ENCODE results near the gene RNF144A.

RNF144A gene, protein sequence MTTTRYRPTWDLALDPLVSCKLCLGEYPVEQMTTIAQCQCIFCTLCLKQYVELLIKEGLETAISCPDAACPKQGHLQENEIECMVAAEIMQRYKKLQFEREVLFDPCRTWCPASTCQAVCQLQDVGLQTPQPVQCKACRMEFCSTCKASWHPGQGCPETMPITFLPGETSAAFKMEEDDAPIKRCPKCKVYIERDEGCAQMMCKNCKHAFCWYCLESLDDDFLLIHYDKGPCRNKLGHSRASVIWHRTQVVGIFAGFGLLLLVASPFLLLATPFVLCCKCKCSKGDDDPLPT

DNA sequence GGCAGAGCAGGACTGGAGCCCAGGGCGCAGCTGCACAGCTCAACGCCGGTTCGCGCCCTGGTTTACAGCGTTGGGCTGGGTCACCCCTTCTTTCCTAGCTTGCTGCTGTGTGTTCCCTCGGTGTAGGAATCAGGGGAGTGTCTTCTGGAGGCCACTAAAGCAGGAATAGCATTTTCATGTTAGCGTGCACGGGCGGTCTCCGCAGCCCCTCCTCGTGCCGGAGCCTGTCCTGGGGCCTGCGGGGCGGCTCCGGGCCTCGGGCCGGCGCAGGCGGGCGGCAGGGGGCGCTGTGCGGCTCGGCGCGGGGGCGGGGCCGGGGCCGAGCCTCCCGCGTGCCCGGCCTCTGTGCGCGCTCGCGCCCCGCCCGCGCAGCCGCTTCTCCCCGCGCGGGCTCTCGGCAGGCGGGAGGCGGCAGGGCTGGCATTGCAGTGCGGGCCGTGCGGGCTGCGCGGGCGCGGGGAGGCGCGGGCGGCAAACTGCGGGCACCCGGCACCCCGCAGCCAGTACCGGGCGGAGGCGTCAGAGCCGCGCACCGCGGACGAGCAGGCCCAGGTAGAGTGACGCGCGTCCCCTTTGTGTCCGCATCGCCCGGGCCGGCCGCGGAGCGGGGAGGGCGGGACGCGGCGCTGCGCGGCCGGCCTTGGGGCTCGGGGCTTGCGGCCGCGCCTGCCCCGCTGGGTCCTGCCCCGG lies at the start of gene RNF144A:
RNF144A (plus strand) TSS at position 342 of the 690 bp plus-strand sequence. CDS start 79,515 bp downstream, outside the sequence.
- peak in 40 of 42 donors; percentile 31 to 89 (median 80) for DNase-seq
- intact Hi-C loops (cut with DNase I) = no loop called here

DNA sequence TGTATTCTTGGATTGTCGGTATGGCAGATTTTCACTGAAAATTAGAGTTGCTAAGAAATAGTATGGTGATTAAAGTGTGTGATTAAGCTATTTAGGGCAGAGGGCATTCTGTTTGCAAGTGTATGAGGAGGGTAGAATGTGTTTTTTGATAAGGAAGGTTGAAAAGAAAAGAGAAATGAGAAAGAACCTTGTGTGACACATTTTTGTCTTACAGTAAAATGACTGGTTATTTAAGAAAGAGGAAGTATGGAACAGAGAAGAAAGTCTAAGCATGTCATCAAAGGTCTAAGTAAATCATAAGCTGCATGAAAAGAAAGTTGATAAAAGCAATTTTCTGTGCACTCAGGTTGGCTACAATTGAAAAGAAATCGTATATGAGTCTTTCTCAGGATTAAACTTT lies 44.8 kb upstream of the RNF144A start:
- intact Hi-C loops (cut with DNase I) = no loop called here
- no peak for DNase-seq

DNA sequence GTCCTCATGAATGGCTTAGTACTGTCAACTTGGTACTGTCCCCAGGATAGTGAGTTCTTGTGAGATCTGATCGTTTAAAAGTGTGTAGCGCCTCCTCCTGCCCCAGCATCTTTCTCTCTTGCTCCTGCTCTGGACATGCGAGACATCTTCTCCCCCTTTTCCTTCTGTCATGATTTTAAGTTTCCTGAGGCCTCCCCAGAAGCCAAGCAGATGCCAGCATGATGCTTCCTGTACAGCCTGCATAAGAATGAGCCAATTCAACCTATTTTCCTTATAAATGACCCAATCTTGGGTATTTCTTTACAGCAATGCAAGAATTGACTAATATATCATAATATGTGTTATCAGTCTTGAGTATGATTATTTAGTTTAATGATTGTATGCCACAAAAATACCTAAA lies 43.2 kb upstream of the RNF144A start:
- no peak for DNase-seq
- intact Hi-C loops (cut with DNase I) = no loop called here

DNA sequence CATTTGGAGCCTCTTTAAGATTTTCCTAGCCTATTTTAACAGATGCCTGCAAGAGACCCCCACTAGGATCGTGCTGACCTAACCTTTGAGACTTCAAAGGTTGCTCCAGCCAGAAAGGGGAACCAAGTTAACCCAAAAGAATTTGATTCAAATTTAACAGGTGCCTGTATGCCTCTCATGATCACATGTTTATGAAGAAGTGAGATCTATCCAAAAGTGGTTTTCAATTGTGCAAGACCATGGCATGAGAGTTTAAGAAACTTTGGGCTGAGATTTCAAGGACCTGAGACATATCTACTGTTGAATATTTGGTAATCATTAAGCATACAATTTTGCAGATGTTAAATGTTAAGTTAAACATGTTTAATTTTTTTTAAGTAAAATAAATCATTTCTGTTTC lies 40.9 kb upstream of the RNF144A start:
- DNase-seq = no peak
- intact Hi-C loops (cut with DNase I) = no loop called here

DNA sequence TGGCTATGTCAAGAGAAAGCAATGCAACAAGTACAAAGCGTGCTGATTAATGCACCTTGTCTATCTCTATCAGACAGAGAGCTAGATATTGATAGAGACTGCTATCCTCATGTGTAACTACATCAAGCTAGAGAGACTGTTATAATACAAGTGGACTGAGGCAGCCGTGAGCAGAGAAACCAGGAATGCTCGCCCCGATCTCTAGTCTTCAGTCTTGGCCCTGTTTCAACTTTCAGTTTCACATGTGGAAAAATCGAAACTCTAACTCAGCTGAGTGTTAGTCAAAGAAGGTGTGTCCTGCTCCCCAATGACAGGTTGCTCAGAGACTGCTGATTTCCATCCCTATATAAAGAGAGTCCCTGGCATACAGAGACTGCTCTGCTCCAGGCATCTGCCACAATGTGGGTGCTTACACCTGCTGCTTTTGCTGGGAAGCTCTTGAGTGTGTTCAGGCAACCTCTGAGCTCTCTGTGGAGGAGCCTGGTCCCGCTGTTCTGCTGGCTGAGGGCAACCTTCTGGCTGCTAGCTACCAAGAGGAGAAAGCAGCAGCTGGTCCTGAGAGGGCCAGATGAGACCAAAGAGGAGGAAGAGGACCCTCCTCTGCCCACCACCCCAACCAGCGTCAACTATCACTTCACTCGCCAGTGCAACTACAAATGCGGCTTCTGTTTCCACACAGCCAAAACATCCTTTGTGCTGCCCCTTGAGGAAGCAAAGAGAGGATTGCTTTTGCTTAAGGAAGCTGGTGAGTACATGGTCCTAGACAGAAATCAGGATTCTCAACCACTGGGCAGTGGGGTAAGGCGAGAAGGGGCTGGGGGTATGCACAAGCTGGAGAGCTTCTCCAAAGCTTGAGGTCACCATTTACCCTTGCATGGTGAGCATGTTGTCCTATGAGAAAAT lies 39.6 kb upstream of the RNF144A start, which contains the start of gene RSAD2:
RSAD2 (plus strand) TSS at position 376 of the 903 bp plus-strand sequence; CDS start at position 400, 24 bp downstream.
- peak in 18 of 42 donors; percentile 4 to 60 (median 20) for DNase-seq
- intact Hi-C loops (cut with DNase I) = no loop called here

DNA sequence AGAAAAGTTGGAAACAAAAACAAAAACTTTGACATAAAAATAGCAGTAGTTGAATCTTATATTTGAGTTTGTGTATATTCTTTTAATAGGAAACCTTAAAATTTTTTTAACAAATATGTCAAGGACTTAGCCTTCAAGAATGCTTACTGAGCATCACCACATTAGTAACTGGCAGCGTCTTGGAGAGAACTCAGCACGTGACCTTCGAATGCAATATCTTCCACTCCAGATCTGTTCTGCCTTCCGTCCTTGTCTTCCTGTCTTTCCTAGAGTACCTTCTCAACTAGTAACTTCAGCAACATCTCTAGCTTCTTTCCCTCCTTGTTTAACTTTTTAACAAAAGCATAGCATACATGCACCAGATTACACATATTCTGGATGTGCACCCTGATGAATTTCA lies 38.7 kb upstream of the RNF144A start:
- intact Hi-C loops (cut with DNase I) = no loop called here

DNA sequence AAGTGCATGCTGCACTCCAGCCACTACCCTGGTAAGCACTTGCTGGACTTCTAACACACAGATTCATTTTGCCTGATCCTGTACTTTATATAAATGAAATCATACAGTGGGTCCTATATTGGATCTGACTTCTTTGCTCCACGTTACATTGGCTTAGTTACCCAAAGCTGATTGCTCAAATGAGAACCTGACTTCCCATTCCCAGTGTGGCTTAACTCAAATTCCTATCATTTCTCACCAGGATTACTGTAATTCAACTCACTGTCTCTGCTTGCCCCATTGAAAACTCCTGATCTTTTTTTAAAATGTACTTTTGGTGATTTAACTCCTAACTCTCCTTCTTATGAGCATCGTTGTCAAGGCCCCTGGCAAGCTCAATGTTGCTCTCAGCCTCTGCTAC lies 38.2 kb upstream of the RNF144A start:
- intact Hi-C loops (cut with DNase I) = no loop called here
- no peak for DNase-seq

More for the DNA sequence above, 38.7 kb upstream of the RNF144A start:
- DNase-seq = no peak

DNA sequence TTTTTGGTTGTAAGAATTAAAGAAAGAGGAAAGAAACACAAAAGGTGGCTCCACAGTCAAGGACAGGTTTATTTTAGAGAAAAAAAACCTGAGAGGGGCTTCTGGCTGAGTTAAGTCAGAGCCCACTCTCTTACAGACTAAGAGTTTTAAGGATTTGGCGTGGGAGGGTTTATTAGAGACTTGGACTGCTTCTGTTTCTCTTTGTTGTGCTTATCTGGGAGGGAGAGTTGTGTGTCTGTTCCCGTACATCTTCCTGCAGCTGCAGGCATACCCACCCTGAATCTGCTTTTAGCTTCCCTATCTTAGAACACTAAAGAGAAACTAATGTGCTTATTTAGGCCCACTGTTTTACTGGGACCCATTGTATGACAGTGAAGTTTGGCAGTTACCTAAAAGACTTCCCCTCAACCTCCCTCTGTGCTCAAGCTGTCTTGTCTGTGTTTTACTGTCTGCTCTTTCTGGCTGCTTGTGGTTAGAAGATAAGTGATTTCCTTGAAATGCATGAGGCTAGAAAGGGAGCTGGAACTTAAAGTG lies 36.9 kb upstream of the RNF144A start:
- DNase-seq = no peak
- intact Hi-C loops (cut with DNase I) = no loop called here

DNA sequence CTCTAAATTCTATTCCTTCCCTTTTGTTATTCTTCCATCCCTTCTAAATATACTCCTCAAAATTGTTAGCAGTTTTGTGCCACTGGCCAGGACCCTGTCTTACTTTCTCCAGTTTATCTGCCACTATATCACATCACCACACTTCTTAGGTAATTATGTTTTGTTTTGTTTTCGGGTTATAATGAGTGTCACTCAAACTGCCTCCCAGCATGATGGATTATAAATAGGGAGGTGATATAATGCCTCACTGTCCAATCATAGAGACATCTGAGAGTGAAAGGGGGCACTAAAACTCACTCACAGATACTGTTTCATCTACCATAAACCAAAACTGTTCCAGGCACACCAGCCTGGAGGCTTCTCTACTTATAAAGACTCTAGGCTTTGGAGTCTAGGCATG lies 36.2 kb upstream of the RNF144A start:
- intact Hi-C loops (cut with DNase I) = no loop called here
- DNase-seq = no peak

DNA sequence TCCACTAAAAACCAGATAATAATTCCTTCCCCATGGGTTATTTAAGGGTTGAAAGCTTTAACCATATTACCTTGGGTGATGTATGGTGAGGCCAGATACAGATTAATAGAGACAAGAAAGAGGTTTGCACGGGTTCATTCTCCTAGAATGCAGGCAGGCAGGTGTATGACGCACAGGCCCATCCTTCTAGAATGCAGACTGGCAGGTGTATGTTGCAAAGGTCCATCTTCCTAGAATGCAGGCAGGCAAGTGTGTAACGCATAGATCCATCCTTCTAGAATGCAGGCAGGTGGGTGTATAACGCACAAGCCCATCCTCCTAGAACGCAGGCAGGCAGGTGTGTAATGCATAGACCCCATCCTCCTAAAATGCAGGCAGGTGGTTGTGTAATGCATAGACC lies 35.7 kb upstream of the RNF144A start:
- intact Hi-C loops (cut with DNase I) = no loop called here
- no peak for DNase-seq

DNA sequence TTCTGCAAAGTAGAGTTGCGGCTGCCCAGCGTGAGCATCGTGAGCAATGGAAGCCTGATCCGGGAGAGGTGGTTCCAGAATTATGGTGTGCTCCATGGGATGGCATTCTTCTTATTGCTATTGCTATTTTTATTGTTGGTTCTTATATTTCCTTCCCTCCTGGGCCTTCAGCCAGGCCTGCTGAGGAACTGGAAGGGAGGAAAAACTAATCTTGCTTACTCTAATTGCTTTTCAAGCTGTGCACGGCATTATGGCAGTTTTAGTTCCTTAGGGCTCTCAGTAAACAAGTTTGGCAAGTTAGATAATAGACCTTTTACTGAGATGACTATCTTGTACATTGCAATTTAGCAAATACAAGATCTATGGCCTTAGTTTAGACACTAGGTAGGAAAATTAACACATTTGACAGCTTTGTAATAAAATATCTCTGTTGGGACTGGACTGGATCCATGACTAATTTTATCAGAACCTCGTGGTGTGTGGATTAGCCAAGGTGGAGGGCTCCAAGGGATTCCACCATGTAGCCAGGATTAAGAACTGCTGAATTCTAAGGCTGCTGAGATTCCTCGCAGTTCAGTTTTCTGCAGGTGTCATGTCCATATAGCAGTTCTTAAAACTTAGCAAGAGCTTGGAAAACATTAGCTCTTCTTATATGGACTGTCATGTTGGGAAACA lies 33.6 kb upstream of the RNF144A start:
- intact Hi-C loops (cut with DNase I) = no loop called here
- DNase-seq = no peak

DNA sequence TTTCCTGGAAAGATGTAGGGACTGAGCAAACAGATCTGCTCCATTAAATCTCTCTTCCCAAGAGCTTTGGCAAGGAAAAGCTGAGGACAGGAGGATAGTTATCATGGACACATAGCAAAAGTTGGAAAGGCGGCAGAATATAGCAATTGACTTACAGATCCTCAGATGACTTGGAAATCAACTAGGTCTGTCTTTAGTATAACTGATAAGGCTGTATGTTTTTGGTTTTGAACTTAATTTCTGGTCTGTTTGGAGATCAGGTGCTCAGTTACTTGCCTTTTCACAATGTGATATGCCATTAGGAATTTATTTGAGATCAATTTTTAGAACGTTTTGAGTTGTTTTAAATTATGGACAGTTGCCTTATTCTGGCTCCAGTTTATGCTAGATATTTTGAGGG lies 31.7 kb upstream of the RNF144A start:
- intact Hi-C loops (cut with DNase I) = no loop called here

DNA sequence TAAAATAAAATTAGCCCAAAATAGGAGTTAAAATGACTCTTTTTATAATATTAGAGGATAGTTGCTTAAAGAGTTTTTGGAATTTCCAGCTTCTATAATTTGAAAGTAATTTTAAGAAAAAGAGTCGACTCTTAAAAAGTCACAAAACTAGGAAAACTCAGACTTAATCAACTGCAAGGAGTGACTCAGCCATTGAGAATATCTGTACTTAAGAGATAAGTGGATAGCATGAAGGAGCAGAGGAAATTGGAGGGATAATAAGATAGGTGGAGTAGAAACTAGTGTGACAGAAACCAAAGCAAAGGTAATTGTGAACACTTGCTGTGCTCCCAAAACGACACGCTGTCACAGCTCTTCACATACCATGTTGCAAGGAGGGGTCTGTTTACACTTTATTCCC lies 31.2 kb upstream of the RNF144A start:
- DNase-seq = no peak
- intact Hi-C loops (cut with DNase I) = no loop called here

More for the DNA sequence above, 31.7 kb upstream of the RNF144A start:
- DNase-seq = no peak

DNA sequence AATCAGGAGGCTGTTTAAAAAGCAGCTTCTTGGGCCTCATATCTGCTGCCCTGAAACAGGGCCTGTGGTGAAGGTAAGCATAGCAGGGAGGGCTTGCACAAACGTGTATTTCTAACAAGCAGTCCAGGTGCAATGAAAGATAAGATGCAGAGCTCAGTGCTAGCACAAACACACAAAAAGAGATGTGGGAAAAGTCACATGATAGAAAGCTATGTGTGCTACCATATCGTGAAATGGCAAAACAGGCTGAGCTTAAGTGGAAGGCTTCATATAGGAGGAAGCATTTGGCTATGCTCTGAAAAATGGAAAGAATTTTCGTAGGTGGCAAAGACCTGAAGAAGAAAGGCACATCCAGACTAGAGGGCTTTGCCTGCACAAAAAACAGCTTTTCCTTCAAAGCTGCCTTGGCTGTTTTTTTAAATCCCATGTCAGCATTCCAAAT lies 29.4 kb upstream of the RNF144A start:
- no peak for DNase-seq
- intact Hi-C loops (cut with DNase I) = no loop called here

DNA sequence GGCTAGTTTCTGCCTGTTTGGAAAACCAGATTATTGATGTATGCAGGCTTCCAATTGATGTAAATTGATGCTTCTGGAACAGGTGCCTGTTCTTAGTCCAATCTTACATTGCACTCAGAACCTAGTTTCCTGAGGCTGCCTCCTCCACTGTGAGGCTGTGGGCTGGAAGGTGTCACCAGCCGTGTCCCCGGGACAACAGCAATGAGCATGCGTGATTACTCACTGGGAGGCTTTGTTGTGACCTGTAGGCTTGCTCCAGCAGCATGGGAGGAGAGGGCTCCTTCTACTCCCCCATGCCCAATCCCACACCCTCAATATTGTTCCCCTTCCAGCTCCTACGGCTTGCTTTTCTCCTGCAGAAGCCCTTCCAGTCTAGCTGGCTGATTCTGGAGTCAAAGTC lies 28.5 kb upstream of the RNF144A start:
- peak in 17 of 42 donors; percentile 8 to 64 (median 38) for DNase-seq
- intact Hi-C loops (cut with DNase I) = no loop called here

DNA sequence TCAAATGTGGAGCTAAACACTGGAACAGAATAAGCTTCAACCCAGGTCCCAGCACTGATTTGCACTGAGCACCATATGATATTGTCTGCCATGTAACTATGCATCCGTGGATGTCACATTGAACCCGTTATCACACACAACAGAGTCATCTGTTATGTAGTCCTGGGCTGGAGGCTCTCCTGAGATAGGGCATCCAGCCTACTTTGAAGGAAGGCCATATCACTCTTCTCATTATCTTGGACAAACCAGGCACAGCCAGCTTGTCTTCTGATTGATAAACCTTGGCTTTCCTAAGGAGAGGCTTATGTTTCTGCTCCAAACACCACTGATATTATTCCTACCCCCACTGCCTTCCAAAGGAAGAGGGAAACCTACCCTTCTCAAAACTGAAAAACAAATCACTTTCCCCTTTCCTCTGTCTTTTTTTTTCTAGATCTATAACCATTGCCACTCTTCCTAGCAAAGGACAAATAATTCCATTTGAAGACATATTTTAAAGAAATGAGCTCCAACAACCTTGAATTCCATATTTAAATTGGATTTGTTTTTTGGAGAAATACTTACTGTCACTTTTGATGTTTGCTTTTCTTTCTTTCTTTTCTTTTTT lies 23.2 kb upstream of the RNF144A start:
- intact Hi-C loops (cut with DNase I) = loop anchor here (10.0 kb wide), 1 partner anchor 151 kb away; no protein-coding TSS in a partner anchor

DNA sequence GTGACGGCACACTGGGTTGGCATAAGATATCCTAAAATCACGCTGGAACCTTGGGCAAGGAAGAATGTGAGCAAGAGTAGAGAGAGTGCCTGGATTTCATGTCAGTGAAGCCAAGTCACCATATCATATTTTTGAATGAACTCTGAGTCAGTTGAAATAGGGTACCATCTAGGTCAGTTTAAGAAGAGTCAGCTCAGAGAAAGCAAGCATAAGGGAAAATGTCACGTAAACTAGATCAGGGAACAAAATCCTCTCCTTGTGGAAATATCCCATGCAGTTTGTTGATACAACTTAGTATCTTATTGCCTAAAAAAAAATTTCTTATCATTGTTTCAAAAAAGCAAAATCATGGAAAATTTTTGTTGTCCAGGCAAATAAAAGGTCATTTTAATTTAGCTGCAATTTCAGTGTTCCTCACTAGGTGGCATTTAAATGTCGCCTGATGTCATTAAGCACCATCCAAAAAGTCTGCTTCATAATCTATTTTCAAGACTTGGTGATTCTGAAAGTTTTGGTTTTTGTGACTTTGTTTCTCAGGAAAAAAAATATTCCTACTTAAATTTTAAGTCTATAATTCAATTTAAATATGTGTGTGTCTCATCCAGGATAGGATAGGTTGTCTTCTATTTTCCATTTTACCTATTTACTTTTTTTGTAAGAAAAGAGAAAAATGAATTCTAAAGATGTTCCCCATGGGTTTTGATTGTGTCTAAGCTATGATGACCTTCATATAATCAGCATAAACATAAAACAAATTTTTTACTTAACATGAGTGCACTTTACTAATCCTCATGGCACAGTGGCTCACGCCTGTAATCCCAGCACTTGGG lies 20.1 kb upstream of the RNF144A start:
- DNase-seq = no peak
- intact Hi-C loops (cut with DNase I) = loop anchor here (10.0 kb wide), 1 partner anchor 148 kb away; no protein-coding TSS in a partner anchor

More for the DNA sequence above, 23.2 kb upstream of the RNF144A start:
- DNase-seq = no peak

Measured in head of caudate nucleus (tissue), 42 donors.